GM21526 (cell line): ENCODE measurements around the gene PDCD7.
"Not testable (repeated sequence)": the region's sequence is repeated elsewhere in the genome, so short reads cannot be mapped to it uniquely, and the experiment has no call there.

Source experiments
- ATAC-seq: cut with Tn5 transposase; IDR thresholded peaks from one replicate; pipeline ENCODE4 v1.9.1; 2021; ENCODE audit warnings: moderate library complexity; ENCODE audit not compliant: unreplicated experiment, low FRiP score

PDCD7 gene

DNA sequence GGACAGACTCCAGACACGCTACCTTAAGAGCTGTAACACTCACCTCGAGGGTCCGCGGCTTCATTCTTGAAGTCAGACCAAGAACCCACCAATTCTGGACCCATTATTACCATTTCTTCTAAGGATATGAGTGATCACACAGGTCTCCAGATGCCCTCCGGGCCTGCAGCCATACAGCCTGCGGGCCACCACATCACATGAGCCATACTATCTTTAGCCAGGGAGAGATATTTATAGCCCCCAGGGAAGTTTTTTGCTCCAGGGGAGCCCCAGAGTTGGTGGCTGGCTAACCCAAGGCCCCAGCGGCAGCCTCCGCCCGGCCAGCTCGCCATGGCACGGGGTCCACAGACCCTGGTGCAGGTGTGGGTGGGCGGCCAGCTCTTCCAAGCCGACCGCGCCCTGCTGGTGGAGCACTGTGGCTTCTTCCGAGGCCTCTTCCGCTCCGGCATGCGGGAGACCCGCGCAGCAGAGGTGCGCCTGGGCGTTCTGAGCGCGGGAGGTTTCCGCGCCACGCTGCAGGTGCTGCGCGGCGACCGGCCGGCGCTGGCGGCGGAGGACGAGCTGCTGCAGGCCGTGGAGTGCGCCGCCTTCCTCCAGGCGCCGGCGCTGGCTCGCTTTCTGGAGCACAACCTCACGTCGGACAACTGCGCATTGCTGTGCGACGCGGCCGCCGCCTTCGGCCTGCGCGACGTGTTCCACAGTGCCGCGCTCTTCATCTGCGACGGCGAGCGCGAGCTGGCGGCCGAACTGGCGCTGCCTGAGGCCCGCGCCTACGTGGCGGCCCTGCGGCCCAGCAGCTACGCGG is 56.9 kb downstream of the PDCD7 start, which contains the start of gene KBTBD13:
TSS of gene KBTBD13 (plus strand) at position 261 of the 805 bp plus-strand sequence. CDS start at position 331, 70 bp downstream.
- ATAC-seq, result no peak

DNA sequence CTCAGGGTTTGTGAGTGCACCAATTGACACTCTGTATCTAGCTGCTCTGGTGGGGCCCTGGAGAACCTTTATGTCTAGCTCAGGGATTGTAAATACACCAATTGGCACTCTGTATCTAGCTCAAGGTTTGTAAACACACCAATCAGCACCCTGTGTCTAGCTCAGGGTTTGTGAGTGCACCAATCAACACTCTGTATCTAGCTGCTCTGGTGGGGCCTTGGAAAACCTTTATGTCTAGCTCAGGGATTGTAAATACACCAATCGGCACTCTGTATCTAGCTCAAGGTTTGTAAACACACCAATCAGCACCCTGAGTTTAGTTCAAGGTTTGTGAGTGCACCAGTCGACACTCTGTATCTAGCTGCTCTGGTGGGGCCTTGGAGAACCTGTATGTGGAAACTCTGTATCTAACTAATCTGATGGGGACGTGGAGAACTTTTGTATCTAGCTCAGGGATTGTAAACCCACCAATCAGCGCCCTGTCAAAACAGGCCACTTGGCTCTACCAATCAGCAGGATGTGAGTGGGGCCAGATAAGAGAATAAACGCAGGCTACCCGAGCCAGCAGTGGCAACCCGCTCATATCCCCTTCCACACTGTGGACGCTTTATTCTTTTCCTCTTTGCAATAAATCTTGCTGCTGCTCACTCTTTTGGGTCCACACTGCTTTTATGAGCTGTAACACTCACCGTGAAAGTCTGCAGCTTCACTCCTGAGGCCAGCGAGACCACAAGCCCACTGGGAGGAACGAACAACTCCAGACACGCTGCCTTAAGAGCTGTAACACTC is 57.8 kb downstream of the PDCD7 start:
- not testable (repeated sequence) for ATAC-seq

DNA sequence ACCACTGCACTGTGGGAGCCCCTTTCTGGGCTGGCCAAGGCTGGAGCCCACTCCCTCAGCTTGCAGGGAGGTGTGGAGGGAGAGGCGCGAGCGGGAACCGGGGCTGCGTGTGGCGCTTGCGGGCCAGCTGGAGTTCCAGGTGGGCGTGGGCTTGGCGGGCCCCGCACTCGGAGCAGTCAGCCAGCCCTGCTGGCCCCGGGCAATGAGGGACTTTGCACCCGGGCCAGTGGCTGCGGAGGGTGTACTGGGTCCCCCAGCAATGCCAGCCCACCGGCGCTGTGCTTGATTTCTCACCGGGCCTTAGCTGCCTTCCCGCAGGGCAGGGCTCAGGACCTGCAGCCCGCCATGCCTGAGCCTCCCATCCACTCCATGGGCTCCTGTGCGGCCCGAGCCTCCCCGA is 58.7 kb downstream of the PDCD7 start:
- not testable (repeated sequence) for ATAC-seq

DNA sequence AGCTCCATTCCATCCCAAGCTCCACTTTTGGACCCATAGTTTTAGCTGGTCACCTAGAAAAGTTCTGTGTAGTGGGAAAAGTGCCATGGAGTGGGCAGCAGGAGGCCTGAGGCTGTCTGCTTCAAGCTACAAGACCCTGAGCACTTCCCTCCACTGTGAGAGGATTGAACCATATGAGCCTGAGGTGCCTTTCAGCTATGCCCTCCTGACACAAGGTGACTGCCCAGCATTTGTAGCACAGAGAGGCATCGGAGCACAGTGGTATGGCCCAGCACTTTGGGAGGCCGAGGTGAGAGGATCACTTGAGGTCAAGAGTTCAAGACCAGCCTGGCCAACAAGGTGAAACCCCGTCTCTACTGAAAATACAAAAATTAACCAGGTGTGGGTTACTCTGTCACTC is 61.0 kb downstream of the PDCD7 start:
- no peak for ATAC-seq

DNA sequence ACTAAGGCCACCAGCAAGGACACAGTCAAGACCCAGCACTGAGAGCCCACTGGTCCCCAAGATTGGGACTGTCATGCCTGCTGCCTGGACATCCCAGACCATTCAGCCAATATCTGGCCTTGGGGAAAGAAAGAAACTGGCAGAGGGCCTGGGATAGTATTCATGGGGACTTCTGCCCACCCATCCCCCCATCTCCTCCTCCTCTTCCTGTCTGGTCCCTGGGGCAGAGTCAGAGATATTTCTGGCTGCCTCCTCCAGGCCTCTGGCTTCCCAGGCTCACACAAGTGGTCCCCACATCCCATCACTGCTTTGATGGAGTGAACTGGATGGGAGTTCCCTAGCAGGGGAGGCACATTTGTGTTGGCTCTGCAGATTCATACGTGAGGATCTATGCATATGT is 61.6 kb downstream of the PDCD7 start:
- no peak for ATAC-seq

DNA sequence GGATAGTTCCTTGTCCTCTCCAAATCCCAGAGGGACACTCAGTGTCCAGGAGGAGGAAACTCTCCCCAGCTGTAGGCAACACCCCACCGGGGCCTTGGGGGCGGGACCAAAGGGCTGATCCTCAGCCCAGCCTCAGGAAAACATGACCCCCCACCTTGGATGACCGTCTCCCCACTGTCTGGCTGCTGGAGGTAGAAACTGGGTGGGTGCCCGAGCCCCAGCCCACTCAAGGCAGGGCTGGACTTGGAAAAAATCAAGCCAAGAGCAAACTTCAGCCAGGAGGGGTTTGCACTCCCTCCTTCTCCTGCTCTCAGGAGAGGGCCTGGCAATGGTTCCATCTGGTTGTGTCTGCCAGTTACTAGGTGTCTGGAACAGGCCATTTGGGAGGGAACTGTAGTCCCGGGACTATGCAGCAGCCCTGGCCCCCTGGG is 62.2 kb downstream of the PDCD7 start:
- ATAC-seq, result no peak

DNA sequence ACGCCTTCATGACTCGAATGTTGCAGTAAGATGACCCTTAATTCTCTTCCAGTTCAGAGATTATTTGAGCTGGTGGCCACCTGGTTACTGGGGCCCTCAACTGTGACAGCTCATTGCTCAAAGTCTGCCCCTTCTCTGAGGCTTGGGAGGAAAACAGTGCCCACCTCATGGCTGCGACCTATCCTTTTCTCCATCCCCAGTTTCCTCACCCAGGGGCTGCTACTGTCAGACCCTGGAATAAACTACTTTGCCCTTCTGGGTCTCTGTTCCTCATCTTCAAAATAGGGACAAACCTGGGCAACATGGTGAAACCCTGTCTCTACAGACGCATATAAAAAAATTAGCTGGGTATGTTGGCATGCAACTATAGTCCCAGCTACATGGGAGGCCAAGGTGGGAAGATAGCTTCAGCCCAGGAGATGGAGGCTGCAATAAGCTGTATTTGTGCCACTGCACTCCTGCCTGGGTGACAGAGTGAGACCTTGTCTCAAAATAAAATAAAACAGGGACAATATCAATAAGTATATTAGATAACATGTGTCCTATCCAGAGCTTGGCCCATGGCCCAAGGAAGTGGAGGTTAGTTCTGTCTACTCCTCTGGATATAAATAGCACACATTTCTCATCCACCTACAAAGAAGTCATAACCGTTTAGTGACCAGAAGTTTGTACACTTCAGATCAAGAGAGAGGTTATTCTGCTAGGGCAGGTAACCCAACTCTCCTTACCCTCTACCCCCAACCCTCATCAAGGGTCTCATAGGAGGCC is 63.6 kb downstream of the PDCD7 start:
- ATAC-seq, result no peak

DNA sequence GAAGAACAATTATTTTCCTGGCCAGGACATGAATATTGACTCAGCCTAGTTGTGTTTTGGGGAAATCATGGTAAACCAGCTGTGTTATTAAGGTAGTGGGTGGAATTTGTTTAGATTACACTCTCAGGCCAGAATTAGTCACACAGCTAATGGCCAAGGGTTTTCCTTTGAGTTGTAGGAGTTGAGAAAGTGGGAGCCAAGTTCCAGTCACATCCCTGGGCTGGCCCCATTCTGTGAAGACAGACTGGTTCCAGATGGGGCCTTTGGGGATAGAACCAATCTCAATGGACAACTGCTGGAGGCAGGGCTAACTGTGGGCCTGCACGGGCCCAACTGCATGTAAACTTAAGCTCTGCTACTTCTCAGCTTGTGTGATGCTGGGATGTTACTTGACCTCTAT is 64.4 kb downstream of the PDCD7 start:
- ATAC-seq, result no peak

DNA sequence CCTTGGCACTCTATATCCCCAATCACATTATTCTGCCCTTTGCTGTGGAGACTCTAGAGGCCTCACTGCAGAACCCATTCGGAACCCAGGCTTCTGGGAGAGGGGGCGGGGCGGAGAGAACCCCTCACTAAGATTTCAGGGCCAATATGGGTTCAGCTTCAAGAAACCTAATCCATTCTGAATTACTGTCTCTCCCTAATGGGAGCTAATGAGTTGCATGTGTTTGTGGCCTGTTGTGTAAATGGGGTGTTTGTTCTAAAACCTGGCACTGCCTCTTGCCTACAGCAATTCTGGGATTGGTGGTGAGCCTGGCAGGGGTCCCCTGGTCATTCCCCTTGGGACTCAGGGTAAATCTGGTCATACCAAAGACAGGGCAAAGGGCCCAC is 65.2 kb downstream of the PDCD7 start:
- no peak for ATAC-seq

DNA sequence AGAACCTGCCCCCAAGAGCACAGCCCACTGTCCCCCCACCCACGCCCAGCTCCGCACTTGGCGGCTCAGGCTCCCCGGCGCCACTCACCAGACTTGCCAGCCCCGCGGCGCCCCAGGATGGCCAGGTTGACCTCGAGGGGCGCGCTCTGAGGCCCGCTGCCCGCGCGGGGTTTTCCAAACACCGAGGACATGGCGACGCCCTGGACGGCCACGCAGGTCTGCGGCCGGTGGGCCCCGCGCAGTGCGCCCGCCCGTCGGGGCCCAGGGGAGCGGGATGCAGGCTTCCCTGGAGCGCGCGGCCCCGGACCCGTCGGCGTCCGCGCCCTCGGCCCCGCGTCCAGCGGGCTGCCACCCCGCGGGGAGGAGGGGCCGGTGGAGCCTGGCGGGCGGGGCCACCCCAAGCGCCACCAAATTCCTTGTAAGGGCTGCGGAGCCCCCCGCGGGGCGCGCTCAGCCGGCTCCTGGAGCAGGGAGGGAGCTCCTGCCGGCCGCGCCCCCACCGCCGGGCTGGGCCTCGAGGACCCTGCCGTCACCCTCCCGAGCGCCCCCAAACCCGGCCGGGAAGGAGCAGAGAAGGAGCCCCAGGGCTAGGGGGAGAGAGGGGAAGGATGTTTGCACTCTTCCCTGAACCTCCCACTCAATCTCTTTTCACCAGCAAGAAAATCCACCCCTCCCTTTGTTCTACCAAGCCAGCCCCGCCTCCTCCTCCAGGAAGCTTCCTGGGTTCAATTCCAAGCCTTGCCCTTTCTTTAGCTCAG is 65.8 kb downstream of the PDCD7 start, which contains the start of gene RASL12:
TSS of gene RASL12 (minus strand) at position 347 of the 758 bp plus-strand sequence. CDS start at position 191, 156 bp downstream.
- ATAC-seq, result no peak
